Hematopoietic multipotent progenitor cell (in vitro differentiated cells): ENCODE measurements around the gene KLHL29. TPM values are rescaled to one million over a fixed set of nuclear protein-coding genes. Genes with fewer than 3 reads are reported as not detected.

Experiments
- DNase-seq, 3 donors: peaks; one replicate each; pipeline ENCODE4 v3.0.0-alpha.2; 2011 to 2015; ENCODE audit warnings: low read depth in 2 of 3, low spot score in 2 of 3
- total RNA-seq: library from RNA; depleted of rRNA; stranded (reverse); fragments of >200 nt; gene quantifications from one replicate; pipeline ENCODE4 v1.2.3, GENCODE V29; 2012

KLHL29 gene
- total RNA-seq, 1 donor: under 0.01 TPM

GRCh38 chr2:23697256-23698075 lies 312.5 kb downstream of the KLHL29 start:
- no peak for DNase-seq

- no peak for DNase-seq
These were observed 313.2 kb downstream of the KLHL29 start for GRCh38 chr2:23698116-23698693.

- no peak for DNase-seq
These were observed 314.0 kb downstream of the KLHL29 start for GRCh38 chr2:23698721-23699579.

GRCh38 chr2:23699580-23699925 lies 314.6 kb downstream of the KLHL29 start:
- DNase-seq: no peak

- DNase-seq: no peak
These were observed 315.6 kb downstream of the KLHL29 start for GRCh38 chr2:23700627-23701026.

- DNase-seq: no peak
These were observed 318.1 kb downstream of the KLHL29 start for GRCh38 chr2:23703037-23703582.

- no peak for DNase-seq
These were observed 318.8 kb downstream of the KLHL29 start for GRCh38 chr2:23703583-23704385.

GRCh38 chr2:23705771-23706612 lies 321.0 kb downstream of the KLHL29 start:
- no peak for DNase-seq

GRCh38 chr2:23706613-23707078 lies 321.7 kb downstream of the KLHL29 start:
- DNase-seq: no peak

- no peak for DNase-seq
These were observed 322.1 kb downstream of the KLHL29 start for GRCh38 chr2:23707096-23707495.

GRCh38 chr2:23708771-23709170 lies 323.8 kb downstream of the KLHL29 start:
- no peak for DNase-seq

GRCh38 chr2:23709311-23709710 lies 324.3 kb downstream of the KLHL29 start:
- DNase-seq: no peak

GRCh38 chr2:23711979-23712755 lies 327.2 kb downstream of the KLHL29 start:
- DNase-seq: no peak

GRCh38 chr2:23712756-23713151 lies 327.8 kb downstream of the KLHL29 start:
- DNase-seq: no peak

- no peak for DNase-seq
These were observed 328.4 kb downstream of the KLHL29 start for GRCh38 chr2:23713351-23713750.

GRCh38 chr2:23718931-23719700 lies 334.1 kb downstream of the KLHL29 start:
- DNase-seq: no peak

- DNase-seq: no peak
These were observed 334.7 kb downstream of the KLHL29 start for GRCh38 chr2:23719716-23720115.
